Right renal cortex interstitium (tissue), 3 donors: ENCODE data around the gene INVS. TPM values are rescaled to one million over a fixed set of nuclear protein-coding genes. Genes with fewer than 3 reads are reported as not detected.
"Not testable (repeated sequence)": the region's sequence is repeated elsewhere in the genome, so short reads cannot be mapped to it uniquely, and the experiment has no call there.

Source experiments
- DNase-seq, 3 donors: peaks; one replicate each; pipeline ENCODE4 v3.0.0-alpha.2; 2013; ENCODE audit warnings: low read depth in 3 of 3, low spot score in 2 of 3
- polyA plus RNA-seq, 3 donors: library from polyadenylated mRNA; unstranded; fragments of 120-200 nt; gene quantifications; one replicate each; pipeline ENCODE4 v1.2.1, GENCODE V29; 2013; ENCODE audit not compliant: insufficient read length in 3 of 3

INVS gene
- polyA plus RNA-seq, 3 donors, result 16.5 to 19.1 (median 18.3) TPM

DNA sequence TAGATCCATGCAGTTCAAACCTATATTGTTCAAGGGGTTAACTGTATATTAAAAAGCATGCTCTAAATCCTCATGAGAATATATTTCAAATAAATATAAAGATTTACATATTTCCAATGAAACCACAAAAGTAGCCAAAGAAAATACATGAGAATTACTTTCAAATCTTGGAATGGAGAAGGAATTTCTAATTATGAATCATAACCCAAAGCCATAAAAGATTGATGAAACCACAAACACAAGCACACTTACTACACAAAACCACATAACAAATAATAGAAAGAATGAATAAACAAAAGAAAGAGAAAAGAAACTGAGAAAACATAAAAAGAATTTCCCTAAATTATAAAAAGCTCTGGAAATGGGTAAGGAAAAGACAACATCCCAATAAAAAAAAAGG, 16.3 kb upstream of the INVS start:
- DNase-seq, result no peak

DNA sequence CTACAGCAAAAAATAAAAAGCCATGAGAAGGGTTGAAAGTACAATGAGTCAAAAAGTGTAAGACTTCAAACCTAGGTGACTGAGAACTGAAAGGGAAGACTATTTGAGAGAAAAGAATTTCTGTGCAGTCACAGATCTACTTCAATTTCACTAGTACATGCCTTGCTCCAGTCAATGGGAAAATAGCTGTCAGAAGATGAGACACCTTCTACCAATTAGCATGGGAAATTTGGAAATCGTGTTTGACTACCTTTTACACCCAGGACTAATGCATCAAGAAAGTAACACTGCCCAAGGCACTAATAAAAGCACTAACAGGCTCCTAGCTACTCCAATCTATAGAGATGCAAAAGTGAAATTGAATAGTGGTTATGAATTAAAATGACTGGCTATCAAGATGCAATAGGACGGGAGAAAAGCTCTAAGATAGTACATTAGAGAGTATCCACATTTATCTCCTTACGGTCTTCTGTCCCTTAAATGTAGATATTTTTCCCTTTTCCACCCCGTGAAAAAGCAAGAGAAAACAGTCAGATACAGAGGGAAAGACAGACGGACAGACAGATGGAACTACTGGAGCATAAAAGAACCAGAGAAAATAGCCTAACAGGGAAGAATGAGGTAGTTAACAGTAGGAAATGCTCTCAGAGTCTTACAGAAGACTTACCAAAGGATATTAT, 15.5 kb upstream of the INVS start:
- DNase-seq, result no peak

DNA sequence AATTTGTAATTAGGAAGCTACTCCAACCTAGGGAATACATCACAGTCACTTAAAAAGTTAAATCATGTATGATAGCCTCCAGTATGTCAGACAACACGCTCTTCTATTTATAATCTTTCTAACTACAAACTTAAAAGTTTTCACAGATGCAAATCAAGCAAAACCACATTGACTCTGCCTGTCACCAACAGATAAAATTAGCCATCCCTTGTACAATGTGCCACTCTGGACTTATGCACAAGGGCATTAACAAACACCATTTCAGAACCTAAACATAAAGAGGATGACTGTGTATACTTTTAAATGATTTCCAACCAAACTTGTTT, 15.0 kb upstream of the INVS start:
- no peak for DNase-seq

DNA sequence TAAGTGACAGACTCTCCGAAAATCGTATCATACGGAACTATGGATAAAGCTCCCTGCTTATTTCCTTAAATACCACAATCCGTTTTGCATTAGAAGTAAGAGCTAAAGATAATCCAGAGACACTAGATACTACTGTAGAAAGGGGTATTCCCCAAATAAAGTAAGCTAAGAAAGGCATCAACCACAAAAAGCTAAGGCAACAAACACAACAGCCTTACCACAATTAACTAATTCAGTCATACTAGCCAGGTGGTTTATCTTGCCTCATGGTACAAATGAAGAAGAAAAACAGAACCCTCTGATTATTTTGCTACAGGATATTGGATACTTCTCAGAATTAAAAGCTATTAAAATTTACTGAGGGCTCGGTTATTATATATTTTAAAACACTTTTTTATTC, 14.3 kb upstream of the INVS start:
- no peak for DNase-seq

DNA sequence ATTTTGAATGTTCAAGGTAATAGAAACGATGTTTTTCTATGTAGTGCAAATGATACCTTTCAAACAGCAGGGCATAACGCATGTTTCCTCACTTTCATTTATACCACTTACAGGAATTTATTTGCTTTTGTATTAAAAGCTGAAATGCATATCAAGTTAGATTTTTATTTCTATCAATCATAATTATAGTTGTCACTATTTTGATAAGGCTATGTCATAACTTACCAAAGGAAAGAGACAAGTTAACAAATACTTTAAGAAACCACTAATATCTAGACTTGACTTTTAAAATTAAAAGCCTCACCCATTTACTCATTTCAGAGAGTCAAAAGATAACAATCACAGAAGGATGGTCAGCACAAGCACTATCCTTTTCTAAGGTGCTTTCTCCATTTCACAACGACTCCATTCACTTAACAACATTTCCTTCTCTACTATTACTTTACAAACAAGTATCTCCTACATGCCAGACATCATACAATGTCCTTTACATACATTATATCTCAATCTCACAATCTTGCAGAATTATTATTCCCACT, 12.9 kb upstream of the INVS start:
- no peak for DNase-seq

DNA sequence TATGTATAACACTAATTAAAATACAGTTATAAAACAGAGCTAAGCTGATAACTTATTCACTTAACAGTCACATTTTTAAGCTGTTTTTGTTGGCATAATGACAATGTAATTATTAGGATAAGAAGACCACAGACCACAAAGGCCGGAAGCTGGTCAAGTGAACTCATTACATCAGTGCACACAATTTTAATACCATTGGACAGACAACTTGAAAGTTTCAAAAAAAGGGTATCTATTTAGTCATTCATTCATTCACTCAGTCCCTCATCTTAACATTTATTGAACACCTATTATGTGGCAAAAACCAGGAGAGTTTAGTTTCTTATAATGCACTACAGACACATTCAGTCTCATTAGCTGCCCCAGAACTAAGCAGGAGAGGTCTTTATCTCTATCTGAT, 11.8 kb upstream of the INVS start:
- no peak for DNase-seq

DNA sequence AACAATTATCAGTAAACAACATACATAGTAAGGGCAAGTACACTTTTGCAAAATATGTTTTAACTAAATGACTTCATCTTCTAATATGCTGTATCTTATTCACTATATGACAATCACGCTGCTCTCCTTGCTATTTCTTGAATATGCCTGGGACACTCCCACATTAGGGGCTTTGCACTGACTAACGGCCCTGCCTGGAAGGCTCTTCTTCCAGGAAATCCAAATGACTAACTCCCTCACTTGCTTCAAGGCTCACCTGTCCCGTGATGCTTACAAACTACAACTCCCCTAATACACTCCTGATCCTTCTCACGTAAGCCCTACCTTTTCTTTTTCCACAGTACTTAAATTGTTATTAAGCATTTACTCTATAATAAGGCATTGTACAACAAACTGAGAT, 10.8 kb upstream of the INVS start:
- DNase-seq, result no peak

DNA sequence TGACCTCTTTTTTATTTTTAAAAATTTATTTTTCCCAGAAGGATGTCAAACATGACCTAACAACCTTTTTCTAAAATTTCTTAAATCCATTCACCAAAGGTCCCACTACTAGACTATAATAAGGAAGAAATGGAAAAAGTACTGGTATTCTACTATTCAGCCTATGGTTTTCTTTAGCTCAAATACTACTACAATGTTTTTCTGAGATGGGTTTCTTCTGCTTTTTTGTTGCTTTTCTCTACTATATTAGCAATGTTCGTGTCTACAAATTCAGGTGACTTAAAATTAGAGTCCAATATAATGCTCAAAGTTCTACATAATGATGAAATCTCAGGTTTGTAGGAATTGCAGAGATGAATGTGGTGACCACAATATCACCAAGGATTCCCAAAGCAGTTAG, 8.2 kb upstream of the INVS start:
- DNase-seq, result no peak

DNA sequence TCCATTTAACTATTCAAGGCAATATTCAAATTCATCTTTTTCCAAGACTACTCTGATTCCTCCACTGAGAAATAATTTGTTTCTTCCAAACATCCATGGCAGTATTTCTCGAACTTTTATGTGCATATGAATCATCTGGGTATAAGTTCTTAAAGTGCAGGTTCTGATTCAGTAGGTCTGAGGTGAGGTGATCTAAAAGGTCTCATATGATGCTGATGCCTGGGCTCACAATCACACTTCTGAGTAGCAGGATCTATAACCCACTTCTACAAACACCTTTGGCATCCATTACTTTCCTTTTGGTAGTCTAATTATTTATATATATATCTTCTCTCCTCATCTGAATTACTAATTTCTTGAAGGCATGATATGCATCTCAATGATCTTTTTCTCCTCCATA, 7.4 kb upstream of the INVS start:
- DNase-seq, result no peak

DNA sequence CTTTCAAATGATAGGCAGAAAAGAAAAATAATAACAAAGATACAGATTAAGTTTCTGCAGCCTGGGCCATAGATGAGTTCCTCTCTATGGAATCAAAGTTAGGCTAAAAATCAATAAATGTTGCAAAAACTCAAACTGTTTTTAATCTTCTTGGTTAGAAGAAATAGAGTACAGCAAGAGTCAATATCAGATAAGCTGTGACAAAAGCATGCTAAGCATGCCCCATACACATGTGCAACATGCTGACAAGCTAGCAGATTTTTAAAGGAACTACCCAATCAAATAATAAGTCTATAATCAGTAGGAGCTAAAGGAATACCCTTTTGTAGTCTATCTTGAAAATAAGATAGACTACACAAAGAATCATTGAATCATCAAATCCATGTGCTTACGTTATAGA, 7.0 kb upstream of the INVS start:
- no peak for DNase-seq

DNA sequence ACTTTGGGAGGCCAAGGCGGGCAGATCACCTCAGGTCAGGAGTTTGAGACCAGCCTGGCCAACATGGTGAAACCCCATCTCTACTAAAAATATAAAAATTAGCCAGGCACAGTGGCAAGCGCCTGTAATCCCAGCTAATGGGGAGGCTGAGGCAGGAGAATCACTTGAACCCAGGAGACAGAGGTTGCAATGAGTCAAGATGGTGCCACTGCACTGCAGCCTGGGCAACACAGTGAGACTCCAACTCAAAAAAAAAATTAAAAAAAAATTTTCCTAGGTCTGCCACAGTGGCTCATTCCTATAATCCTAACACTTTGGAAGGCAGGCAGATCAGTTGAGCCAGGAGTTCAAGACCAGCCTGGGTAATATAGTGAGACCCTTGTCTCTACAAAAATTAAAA, 4.6 kb upstream of the INVS start:
- not testable (repeated sequence) for DNase-seq

DNA sequence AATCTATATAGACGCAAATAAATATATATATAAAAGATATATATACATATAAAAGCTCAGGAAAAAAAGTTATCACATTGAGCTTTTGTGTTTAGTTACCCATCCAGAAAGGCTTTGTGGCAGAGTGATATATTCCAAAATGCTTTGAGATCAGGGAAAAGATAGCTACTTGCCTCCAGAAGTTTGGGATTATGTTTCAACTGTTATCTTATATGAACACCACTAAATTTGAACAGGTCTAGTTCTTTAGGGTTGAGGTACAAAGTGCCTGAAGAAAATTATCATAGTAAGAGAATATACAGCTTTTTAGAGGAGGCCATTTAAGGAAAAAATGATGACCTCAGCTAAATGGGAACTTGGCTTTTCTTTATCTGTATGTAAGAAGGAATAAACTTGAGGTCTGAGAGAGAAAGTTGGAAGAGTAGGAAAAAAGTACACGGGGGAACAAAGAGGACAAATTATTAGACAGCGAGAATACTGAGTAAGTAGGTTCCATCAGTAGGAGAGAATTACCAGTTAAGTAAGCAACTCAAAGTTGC, 2.6 kb upstream of the INVS start:
- no peak for DNase-seq

DNA sequence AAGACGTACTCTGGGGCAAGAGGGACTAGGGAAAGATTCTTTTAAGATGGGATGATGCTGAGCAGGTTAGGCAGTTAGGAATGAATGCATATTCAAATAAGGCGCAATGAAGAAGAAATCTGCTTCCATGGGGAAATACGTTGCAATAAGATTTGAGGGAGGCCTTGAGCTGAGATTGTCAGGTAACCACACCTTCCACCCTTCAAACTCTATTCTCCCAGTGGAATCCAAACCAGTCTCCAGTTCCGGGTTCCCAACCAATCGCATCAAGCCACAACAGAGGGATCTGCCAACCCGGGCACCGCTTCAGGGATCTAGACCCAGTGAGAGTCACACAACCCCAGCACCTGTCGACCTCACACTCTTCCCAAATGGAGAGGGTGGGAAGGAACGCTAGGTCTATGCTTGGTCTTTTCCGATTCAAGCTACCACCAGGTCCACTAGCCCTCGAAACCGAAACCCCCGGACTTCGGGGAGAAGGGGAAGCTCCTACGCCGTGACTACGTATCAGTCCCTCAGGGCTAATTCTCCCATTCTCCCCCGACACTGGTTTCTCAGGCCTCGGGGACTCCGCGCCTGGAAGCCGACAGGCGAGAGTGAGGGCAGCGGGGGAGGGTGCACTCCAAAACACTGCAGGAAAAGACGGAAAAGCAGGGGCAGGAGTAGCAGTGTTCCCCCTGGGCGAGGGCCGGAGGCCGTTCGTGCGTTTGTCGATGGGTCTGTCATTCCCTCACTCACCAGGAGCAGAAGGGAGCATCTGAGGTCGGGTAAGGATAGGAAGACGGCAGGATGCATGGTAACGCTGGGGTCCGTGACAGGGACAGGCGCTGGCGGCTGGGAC, 777 bp upstream of the INVS start:
- peak in 2 of 3 donors; percentile 5 to 19 for DNase-seq

DNA sequence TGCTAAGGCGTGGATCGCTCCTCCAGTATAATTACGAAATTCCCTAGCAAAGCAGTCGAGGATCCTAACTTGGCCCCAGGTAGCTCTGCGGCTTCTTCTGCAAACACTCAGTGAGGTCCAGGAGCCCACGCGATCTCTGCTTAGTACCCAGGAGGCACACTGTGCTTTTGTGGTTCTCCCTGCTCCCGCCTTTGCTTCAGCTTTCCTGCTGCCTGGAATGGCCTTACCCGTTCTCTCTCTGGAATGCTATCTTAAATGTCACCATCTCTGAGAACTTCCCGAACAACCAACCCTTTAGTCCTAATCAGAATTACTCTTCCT, 639 bp downstream of the INVS start:
- no peak for DNase-seq

DNA sequence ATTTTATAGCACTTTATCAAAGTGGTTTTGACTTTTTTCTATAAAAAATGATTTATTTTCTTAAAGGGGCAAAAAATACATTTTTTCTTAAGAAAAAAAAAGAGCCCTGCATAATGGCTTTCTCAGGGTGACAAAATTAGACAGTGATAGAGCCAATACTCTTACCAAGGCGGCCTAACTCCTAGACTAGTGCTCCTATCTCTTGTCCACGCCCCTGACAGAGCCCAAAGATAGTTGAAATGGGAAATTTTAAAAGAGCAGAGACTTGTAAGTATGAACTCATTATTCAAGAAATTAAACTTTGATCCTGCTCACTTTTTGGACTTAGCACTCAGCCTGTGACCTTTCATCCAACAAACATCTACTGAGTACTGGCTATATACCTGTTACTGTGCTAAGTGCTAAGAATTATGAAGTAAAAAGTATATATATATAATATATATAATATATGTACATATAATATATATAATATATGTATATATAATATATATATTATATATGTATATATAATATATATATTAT, 1.2 kb downstream of the INVS start:
- DNase-seq, result no peak

DNA sequence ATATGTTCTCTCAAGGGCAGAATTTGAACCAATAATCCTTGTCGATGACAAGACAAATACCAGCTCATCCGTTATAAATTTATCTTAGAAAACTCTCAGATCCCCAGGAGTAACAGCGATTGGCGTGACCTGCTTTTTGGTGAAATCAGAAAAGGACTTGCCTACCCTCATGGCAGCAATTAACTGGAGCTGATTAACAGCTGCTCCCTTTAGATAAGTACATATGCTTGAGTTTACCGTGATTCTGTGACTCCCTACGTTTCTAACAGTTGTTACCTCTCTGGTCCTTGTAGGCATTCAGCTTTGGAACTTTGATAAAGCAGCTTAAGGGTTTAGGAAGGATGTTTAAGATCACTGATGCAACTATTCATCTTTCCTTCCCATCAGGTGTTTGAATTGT, 2.6 kb downstream of the INVS start:
- no peak for DNase-seq

DNA sequence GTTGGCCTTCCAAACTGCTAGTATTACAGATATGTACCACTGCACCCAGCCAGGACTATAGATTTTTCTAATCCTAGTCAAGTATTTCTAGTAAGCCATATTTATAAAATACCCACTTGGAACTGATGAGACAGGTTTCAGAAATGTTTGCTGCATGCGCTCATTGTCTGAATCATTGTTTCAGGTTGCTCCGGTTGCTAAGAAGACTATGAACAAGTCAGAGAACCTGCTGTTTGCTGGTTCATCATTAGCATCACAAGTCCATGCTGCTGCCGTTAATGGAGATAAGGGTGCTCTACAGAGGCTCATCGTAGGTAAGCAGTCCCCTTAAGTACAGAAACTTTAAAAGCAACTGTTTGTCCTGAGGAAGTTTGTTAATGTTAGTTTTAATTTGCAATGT, 5.3 kb downstream of the INVS start:
- DNase-seq, result no peak

DNA sequence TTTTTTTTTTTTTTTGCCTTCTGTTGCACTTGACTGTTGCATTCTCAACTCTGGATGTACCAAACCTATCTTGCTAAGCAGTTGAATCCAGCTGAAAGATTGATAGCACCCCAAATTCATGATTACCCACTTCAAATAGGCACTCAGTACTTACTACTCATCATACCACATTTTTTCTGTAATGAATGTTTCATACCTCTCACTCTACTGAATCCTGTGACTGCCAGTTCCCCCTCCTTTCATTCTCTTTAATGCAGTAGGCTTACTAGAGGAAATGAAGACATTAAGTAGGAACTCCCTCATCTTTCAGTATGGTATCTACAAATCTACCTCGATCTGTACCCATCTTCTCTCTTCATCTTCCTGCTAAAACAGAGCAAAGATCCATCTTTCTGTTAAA, 6.8 kb downstream of the INVS start:
- no peak for DNase-seq

DNA sequence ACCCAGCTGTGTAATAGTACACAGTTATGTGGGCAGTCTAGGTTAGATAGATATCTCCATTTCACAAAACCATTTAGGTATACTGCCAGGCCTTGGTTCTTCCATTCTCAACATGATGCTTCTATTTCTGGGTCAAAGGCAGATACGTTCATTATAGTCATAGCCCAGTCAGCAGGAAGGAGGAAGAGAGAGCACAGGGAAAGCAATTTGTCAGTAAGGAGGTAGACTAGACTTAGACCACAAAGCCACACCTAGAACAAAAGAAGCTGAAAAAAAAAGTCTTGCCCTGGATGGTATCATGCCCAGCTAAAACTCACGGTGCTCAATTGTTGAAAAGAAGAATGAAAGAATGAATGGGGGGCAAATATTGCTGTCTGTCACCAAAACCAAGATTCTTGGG, 7.6 kb downstream of the INVS start:
- DNase-seq, result no peak

DNA sequence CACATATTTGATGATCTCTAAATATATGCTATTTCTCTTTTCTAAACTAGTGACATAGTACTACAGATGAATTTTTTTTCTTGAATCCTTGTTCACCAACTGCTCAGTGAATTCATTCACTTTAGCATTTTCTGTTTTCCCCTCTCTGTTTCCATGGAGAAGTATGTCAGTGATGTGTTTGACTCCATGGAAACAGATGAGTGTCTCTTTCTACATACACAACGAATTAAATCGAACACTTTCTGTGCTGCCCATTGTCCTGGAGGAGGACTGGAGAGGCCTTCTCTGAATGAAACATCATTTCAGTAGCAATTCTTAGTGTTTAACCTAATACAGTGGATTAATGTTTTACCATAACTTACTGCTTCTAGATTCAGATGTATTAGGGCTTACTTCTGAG, 9.5 kb downstream of the INVS start:
- DNase-seq, result no peak

DNA sequence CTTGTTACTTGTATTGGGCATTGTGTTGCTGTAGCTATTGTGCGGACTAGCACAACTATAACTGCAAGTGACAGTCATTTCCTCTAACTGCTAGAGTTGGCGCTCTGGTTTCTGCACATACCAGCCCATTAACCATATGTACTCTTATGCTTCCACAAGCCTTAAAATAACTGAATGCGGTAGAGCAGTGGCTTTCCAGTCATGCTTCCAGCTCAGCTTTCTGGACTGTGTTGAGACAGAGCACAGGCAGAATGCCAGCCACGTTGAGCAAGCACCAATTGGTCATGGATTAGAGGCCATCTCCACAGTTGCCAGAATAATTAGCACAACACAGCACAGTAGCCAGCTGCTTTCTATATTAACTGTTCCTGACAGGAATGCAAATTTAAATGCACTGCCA, 12.2 kb downstream of the INVS start:
- no peak for DNase-seq
